Measurements from ENCODE around the gene CRYZ. TPM values are rescaled to one million over a fixed set of nuclear protein-coding genes. Genes with fewer than 3 reads are reported as not detected.

The CRYZ gene
- total and polyA plus RNA-seq, 2 experiments from 2014 or later = 23.5 to 26.9 TPM

DNA sequence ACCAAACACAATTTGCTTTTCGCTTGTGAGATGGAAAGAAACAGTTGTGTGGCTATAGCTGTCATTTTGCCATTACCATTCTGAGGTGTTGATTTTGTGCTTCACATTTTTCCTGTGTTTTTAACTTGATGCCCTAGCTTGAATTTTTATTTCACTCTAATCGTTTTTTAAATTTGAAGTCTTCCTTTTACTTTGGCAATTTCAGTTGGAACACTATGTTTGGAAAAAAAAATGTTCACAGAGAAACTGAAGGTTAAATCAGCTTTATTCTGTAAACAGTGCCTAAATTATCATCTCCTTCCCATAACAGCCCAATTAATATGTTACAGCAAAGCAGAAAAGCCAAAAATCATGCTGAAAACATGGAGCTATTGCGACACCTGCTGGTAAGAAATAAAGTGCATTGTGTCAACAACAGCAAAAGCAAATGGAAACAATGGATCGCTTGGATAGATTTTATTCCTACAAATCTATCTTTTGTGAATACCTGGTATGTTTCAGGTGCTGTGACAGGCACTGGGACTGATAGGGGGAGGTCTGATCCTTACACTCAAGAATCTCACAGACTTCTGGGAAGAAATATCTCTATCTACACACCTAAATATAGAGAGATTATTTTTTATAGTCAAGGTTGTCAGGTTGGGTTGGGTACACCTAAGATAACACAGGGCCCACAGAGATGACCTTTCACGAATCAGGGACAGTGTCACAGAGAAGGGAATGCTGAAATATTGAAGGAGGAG lies 43.1 kb downstream of the CRYZ start:
- Histone ChIP-seq H3F3A (ENCODE audit: insufficient read depth) (no peaks in the 10 kb centered on the region), H4K20me1 (ENCODE audit: insufficient read depth) (no peaks in the 10 kb centered on the region), H3K9me3 (ENCODE audit: low read depth) (no peaks in the 10 kb centered on the region), H3K36me3 (ENCODE audit: low read depth) (no peaks in the 10 kb centered on the region), H2AFZ (peak overlapping the region; percentile 36; the same call in 1 of the 2 replicates), H3K4me2 (ENCODE audit: unreplicated experiment) (no peak overlapping the region), H3K27me3 (replicated peaks; ENCODE audit: insufficient read depth) (no peaks in the 10 kb centered on the region; the same call in 1 of the 2 replicates), H3K27ac (no peak overlapping the region), H3K4me3 (no peak overlapping the region), H3K79me2 (ENCODE audit: insufficient read depth) (no peaks in the 10 kb centered on the region), H3K9me2 (ENCODE audit: insufficient read depth) (no peaks in the 10 kb centered on the region), H3K9ac (no peak overlapping the region), H3K4me1 (ENCODE audit: insufficient read depth) (no peaks in the 10 kb centered on the region)
- in situ Hi-C loops (cut with MboI) = no loop called here
- TF ChIP-seq EZH2 (IDR thresholded peaks at IDR 0.05; ENCODE audit: insufficient read depth, poor library complexity, severe bottlenecking) (no peak), EZH2phosphoT487 (IDR thresholded peaks at IDR 0.05; ENCODE audit: insufficient read depth, low read depth) (no peak)
- 17 to 20% methylated on average over 5 of the region's 5 CpGs for WGBS, 2 experiments (ENCODE audit: low coverage in 1 of 2, low lambda C conversion rate in 2 of 2, missing lambda C conversion rate in 2 of 2)
- peak; percentile 63 for DNase-seq

DNA sequence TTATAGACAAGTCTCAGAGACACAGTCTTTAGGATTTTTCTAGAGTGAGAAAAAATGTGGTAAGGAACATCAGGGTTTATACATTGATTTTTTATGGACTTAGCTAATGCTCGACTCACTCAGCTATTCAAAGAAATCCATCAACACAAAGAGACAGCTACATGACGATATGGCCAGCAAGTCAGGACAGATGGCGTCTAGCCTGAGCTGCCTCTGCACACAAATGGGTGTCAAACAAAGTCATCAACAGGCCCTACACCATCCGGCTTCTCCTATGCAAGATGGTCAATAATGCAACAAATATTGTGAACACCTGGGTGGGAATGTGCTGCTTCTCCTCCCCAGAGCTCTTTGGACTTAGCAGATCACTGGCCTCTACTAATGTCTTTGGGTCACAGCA lies 45.9 kb downstream of the CRYZ start:
- in situ Hi-C loops (cut with MboI) = no loop called here
- Histone ChIP-seq H4K20me1 (ENCODE audit: insufficient read depth) (no peaks in the 10 kb centered on the region), H3K79me2 (ENCODE audit: insufficient read depth) (no peaks in the 10 kb centered on the region), H3K4me1 (ENCODE audit: insufficient read depth) (no peaks in the 10 kb centered on the region), H3K9me3 (ENCODE audit: low read depth) (no peaks in the 10 kb centered on the region), H2AFZ (no peak overlapping the region), H3K9ac (no peak overlapping the region), H3K27me3 (replicated peaks; ENCODE audit: insufficient read depth) (no peaks in the 10 kb centered on the region; the same call in none of the 2 replicates), H3K4me3 (no peak overlapping the region), H3K36me3 (ENCODE audit: low read depth) (no peaks in the 10 kb centered on the region), H3K27ac (no peak overlapping the region), H3F3A (ENCODE audit: insufficient read depth) (no peaks in the 10 kb centered on the region), H3K9me2 (ENCODE audit: insufficient read depth) (no peaks in the 10 kb centered on the region), H3K4me2 (ENCODE audit: unreplicated experiment) (no peak overlapping the region)
- DNase-seq = no peak
- no peak for TF ChIP-seq EZH2 (IDR thresholded peaks at IDR 0.05; ENCODE audit: insufficient read depth, poor library complexity, severe bottlenecking)
- no peak for TF ChIP-seq EZH2phosphoT487 (IDR thresholded peaks at IDR 0.05; ENCODE audit: insufficient read depth, low read depth)
- WGBS, 2 experiments (ENCODE audit: low coverage in 1 of 2, low lambda C conversion rate in 2 of 2, missing lambda C conversion rate in 2 of 2) = 58 to 60% methylated on average over 4 of the region's 4 CpGs

DNA sequence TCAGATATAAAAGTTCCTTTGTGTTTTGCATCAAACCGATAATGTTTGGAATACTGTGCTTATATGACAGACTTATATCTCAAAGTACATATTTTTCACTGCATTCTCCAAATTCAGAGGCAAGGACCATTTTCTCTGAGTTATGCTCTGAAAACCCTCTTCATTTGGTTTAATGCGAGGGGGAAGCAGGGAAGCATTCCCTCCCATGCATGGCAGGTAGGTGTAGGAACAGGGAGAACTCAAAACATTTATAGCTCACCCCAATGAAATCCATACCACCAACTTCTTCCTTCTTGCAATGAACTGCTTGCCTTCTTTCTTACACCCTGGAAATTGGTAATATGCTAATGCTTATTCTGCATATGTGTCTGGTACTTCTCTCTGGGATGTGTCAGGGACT lies 48.5 kb downstream of the CRYZ start:
- H3K4me1 ChIP-seq (ENCODE audit: insufficient read depth) = no peaks in the 10 kb centered on the region
- no peaks in the 10 kb centered on the region for H3K9me2 ChIP-seq (ENCODE audit: insufficient read depth)
- no peaks in the 10 kb centered on the region for H3F3A ChIP-seq (ENCODE audit: insufficient read depth)
- H2AFZ ChIP-seq = no peak overlapping the region
- no peaks in the 10 kb centered on the region; the same call in none of the 2 replicates for H3K27me3 ChIP-seq (replicated peaks; ENCODE audit: insufficient read depth)
- no peaks in the 10 kb centered on the region for H3K79me2 ChIP-seq (ENCODE audit: insufficient read depth)
- H3K9ac ChIP-seq = no peak overlapping the region
- no peak for DNase-seq
- H4K20me1 ChIP-seq (ENCODE audit: insufficient read depth) = no peaks in the 10 kb centered on the region
- 33 to 36% methylated on average over 2 of the region's 2 CpGs for WGBS, 2 experiments (ENCODE audit: low coverage in 1 of 2, low lambda C conversion rate in 2 of 2, missing lambda C conversion rate in 2 of 2)
- H3K4me3 ChIP-seq = no peak overlapping the region
- in situ Hi-C loops (cut with MboI) = no loop called here
- no peaks in the 10 kb centered on the region for H3K9me3 ChIP-seq (ENCODE audit: low read depth)
- no peak for TF ChIP-seq EZH2phosphoT487 (IDR thresholded peaks at IDR 0.05; ENCODE audit: insufficient read depth, low read depth)
- H3K27ac ChIP-seq = no peak overlapping the region
- H3K4me2 ChIP-seq (ENCODE audit: unreplicated experiment) = no peak overlapping the region
- no peaks in the 10 kb centered on the region for H3K36me3 ChIP-seq (ENCODE audit: low read depth)

DNA sequence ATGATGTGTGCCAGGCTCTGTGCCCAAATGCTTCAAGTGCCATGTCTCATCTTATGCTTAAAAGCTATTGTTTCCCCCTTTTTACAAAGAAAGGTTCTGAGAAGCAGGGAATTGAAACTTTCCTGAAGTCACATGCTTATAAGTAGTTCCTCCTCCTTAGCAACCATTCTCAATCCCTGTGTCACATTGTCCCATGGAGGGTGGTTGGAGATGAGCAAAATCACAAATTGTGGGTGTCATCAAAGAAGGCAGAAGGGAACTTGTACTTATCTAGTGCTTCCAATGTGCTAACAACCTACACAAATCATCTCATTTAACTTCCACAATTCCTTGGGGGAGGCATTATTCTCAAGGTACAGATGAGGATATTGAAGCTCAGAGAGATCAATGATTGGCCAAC lies 49.2 kb downstream of the CRYZ start:
- Histone ChIP-seq H3K9ac (no peak overlapping the region), H3K9me2 (ENCODE audit: insufficient read depth) (no peaks in the 10 kb centered on the region), H3K4me1 (ENCODE audit: insufficient read depth) (no peaks in the 10 kb centered on the region), H3K36me3 (ENCODE audit: low read depth) (no peaks in the 10 kb centered on the region), H3K27me3 (replicated peaks; ENCODE audit: insufficient read depth) (no peaks in the 10 kb centered on the region; the same call in none of the 2 replicates), H3K79me2 (ENCODE audit: insufficient read depth) (no peaks in the 10 kb centered on the region), H3K4me3 (no peak overlapping the region), H4K20me1 (ENCODE audit: insufficient read depth) (no peaks in the 10 kb centered on the region), H3K4me2 (ENCODE audit: unreplicated experiment) (no peak overlapping the region), H3K27ac (no peak overlapping the region), H3K9me3 (ENCODE audit: low read depth) (no peaks in the 10 kb centered on the region), H3F3A (ENCODE audit: insufficient read depth) (no peaks in the 10 kb centered on the region), H2AFZ (no peak overlapping the region)
- no peak for DNase-seq
- no peak for TF ChIP-seq EZH2phosphoT487 (IDR thresholded peaks at IDR 0.05; ENCODE audit: insufficient read depth, low read depth)
- TF ChIP-seq EZH2 (IDR thresholded peaks at IDR 0.05; ENCODE audit: insufficient read depth, poor library complexity, severe bottlenecking) = no peak
- in situ Hi-C loops (cut with MboI) = no loop called here
